ENCODE results near the gene SLC2A13.

DNA sequence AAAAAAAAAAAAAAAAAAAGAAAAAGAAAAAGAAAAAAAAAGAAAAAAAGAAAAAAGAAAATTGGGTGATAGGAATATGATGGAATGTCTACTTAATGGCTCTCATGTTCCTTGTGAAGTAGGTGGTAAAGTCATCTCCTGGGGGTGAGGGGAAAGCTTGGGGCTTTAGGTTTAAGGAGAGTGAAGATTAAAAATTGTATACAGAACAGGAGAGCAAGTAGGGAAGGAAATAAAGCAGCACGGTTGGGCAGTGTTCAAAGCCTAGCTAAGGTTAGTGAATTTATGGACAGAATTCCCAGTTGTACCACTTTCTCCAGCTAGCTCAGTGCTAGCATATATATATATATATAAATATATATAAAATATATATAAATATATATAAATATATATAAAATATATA, 40.0 kb upstream of the SLC2A13 start:
- TF ChIP-seq, protein P1, sequence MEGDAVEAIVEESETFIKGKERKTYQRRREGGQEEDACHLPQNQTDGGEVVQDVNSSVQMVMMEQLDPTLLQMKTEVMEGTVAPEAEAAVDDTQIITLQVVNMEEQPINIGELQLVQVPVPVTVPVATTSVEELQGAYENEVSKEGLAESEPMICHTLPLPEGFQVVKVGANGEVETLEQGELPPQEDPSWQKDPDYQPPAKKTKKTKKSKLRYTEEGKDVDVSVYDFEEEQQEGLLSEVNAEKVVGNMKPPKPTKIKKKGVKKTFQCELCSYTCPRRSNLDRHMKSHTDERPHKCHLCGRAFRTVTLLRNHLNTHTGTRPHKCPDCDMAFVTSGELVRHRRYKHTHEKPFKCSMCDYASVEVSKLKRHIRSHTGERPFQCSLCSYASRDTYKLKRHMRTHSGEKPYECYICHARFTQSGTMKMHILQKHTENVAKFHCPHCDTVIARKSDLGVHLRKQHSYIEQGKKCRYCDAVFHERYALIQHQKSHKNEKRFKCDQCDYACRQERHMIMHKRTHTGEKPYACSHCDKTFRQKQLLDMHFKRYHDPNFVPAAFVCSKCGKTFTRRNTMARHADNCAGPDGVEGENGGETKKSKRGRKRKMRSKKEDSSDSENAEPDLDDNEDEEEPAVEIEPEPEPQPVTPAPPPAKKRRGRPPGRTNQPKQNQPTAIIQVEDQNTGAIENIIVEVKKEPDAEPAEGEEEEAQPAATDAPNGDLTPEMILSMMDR (IDR thresholded peaks at IDR 0.05 in 8 of 11, conservative IDR thresholded peaks at IDR 0.05 in 3 of 11) = no peak
- TF ChIP-seq POLR2AphosphoS5 (IDR thresholded peaks at IDR 0.05) = no peak
